Psoas muscle (tissue), 8 donors: ENCODE data around the gene RNF157. TPM values are rescaled to one million over a fixed set of nuclear protein-coding genes. Genes with fewer than 3 reads are reported as not detected.

Source experiments
- ATAC-seq, 4 donors: fragments of 200-7000 bp; cut with Tn5 transposase; one replicate each; pipeline ENCODE4 v1.9.1; 2020; ENCODE audit warnings: moderate library complexity in 3 of 4, mild to moderate bottlenecking in 2 of 4
- DNase-seq, 2 donors: peaks; one replicate each; pipeline ENCODE4 v3.0.0-alpha.2; 2020
- H3K27ac ChIP-seq: fragments of 200-600 bp; one replicate; pipeline ENCODE4 v1.8.0; 2022
- H3K27me3 ChIP-seq, 3 donors: fragments of 200-600 bp in 1 of 3; one replicate each; pipeline versions ENCODE4 v1.6.1 to v1.8.0; 2013 to 2022; ENCODE audit warnings: low read length in 2 of 3, mild to moderate bottlenecking in 2 of 3, moderate library complexity in 1 of 3; ENCODE audit not compliant: insufficient read depth in 3 of 3
- H3K36me3 ChIP-seq, 2 donors: fragments of 200-600 bp in 1 of 2; one replicate each; pipeline versions ENCODE4 v1.6.1 to v1.8.0; 2013 to 2022; ENCODE audit warnings: low read depth in 1 of 2, mild to moderate bottlenecking in 1 of 2, moderate library complexity in 1 of 2; ENCODE audit not compliant: insufficient read depth in 1 of 2
- H3K4me1 ChIP-seq: fragments of 200-600 bp; one replicate; pipeline ENCODE4 v1.8.0; 2022
- H3K4me3 ChIP-seq: fragments of 200-600 bp; one replicate; pipeline ENCODE4 v1.8.0; 2022; ENCODE audit warnings: mild to moderate bottlenecking
- H3K9me3 ChIP-seq: fragments of 200-600 bp; one replicate; pipeline ENCODE4 v1.8.0; 2022
- CTCF ChIP-seq: fragments of 200-600 bp; IDR thresholded peaks from one replicate; pipeline ENCODE4 v1.8.0; 2022; ENCODE audit warnings: antibody characterized with exemption
- WGBS, 3 donors: extraction: QIAGEN DNeasy Blood & Tissue Kit; methylation state at CpG; one replicate each; pipeline versions ENCODE4 v1.1.6 to v1.1.7; 2013; 5-methylcytosine and 5-hydroxymethylcytosine counted together
- intact Hi-C, 2 donors: fragments of 100-400 bp; cut with DNase I; formaldehyde crosslinking; loops; one replicate each; pipeline versions ENCODE4 v1.11.0 to v1.14.2; 2022
- polyA plus RNA-seq, 3 donors: library from polyadenylated mRNA; stranded (reverse); fragments of 200-250 nt; gene quantifications; one replicate each; pipeline ENCODE4 v1.2.3, GENCODE V29; 2013
- total RNA-seq, 4 donors: library from RNA; stranded (reverse); fragmentation: NEBNext Ultra II Directional in 2 of 4; extraction: Animal tissue kit (Norgen Biotek cat#: 25700) in 2 of 4; gene quantifications; one replicate each; pipeline versions ENCODE4 v1.2.1 to v1.2.4, GENCODE V29; 2021 to 2023
- donor health status: healthy with polysubstance abuse.
- donor health status: DM: no; HTN: no; CAD: no; lungs with moderate emphysema.
- donor health status: Bipolar disorder and iron deficiency.
- donor health status: healthy.
- donor health status: DM: yes; HTN: yes; CAD: no.
- donor health status: DM: no; HTN: no; CAD: no.
- donor health status: DM: no; HTN: no; CAD: no.
- donor health status: DM: yes; HTN: yes; CAD: no.

RNF157 gene
- total and polyA plus RNA-seq, 7 donors, result 14.9 to 90.1 (median 69.3) TPM

DNA sequence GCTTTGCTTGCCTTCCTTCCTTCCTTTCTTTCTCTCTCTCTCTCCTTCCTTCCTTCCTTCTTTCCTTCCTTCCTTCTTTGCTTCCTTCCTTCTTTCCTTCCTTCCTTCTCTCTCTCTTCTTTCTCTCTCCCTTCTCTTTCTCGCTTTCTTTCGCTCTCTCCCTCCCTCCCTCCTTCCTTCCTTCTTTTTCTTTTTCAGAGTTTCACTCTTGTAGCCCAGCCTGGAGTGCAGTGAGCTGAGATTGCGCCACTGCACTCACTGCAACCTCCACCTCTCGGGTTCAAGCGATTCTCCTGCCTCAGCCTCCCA lies 117.1 kb downstream of the RNF157 start:
- Histone ChIP-seq H3K36me3 (no peaks in the 10 kb centered on the region), H3K4me1 (no peaks in the 10 kb centered on the region), H3K9me3 (no peaks in the 10 kb centered on the region), H3K27ac (no peak overlapping the region), H3K4me3 (no peak overlapping the region), H3K27me3 (no peaks in the 10 kb centered on the region)
- intact Hi-C loops, result loop anchor here (2.0 to 5.0 kb wide), 2 partner anchors 58 to 174 kb away; no protein-coding TSS in a partner anchor
- 74 to 87% (median 85%) methylated on average over 5 of the region's 5 CpGs for whole genome bisulfite sequencing, 3 donors
- no peak for TF ChIP-seq CTCF
- DNase-seq (no peak), ATAC-seq (no peak)

DNA sequence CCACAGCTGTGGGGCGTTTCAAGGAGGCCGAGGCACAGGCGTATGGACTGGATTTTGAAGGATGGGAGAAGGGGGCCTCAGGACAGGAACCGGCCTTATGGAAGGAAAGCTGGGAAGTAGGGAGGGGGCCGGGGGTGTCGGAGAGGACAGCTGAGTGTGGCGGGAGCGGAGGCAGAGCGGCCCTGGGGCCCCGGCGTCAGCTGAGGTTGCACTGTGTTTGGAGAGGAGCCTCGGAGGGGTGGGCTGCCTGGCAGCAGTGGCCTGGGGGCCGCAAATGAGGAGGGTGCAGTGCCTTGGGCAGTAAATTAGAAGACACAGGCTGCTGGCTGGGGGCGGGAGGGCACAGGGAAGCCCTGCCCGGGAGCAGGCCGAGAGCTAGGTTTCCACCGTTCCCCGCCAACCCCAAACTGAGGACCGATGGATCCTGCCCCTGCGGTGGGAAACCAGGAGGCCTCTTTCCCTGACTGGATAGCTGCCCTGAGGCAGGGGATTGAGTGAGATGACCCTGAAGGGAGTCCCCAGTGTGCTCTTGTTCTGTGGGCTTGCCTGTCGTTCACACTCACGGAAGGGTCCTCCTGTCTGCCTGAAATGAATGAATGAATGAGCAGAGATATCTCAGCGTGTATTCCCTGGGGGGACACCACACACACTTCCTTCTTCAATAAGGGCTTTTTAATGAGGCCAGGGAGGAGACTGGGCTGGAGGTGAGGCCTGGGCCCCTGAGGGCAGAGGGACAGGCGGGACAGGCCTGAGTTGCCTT lies 117.7 kb downstream of the RNF157 start:
- no peaks in the 10 kb centered on the region for H3K9me3 ChIP-seq
- DNase-seq, result peak in 1 of 2 donors; percentile 47
- WGBS, 3 donors, result 86 to 89% (median 88%) methylated on average over 19 to 24 of the region's 24 CpGs
- ATAC-seq, result no peak
- H3K36me3 ChIP-seq, result no peaks in the 10 kb centered on the region
- TF ChIP-seq CTCF, result no peak
- no peaks in the 10 kb centered on the region for H3K27me3 ChIP-seq
- H3K27ac ChIP-seq, result no peak overlapping the region
- H3K4me1 ChIP-seq, result no peaks in the 10 kb centered on the region
- intact Hi-C loops, result loop anchor here (2.0 to 5.0 kb wide), 2 partner anchors 58 to 175 kb away; no protein-coding TSS in a partner anchor
- H3K4me3 ChIP-seq, result no peak overlapping the region

DNA sequence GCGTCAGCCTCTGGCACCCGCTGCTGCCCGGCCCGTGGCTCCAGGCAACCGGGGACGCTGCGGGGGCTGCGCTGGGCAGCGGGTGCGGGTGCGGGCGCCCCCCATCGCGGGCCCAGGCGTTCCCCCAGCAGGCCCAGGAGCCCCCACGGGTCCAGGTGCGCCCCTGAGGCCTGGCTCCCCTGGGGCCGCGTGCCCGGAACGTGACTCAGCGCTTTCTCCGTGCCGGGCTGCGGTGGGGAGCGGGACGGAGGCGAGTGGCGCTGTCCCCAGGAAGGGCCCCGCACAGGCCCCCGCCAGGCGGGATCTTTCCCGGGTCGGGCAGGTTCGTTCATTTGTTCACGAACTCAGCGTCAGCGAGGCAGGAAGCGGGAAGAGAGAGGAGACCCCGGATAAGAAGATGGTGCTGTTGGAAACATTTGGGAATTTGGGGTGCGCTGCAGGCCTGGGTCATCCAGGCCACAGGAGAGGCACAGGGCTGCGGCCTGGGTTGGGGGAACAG lies 118.3 kb downstream of the RNF157 start:
- no peak for TF ChIP-seq CTCF
- intact Hi-C loops, result loop anchor here (1.0 to 5.0 kb wide), 5 partner anchors 59 to 178 kb away; no protein-coding TSS in a partner anchor
- Histone ChIP-seq H3K27ac (peak overlapping the region; percentile 46), H3K9me3 (no peaks in the 10 kb centered on the region), H3K4me3 (peak overlapping the region; percentile 64), H3K36me3 (no peaks in the 10 kb centered on the region), H3K4me1 (no peaks in the 10 kb centered on the region), H3K27me3 (no peaks in the 10 kb centered on the region)
- WGBS, 3 donors, result 39 to 55% (median 43%) methylated on average over 27 to 42 of the region's 42 CpGs
- DNase-seq (peak in 1 of 2 donors; percentile 57), ATAC-seq (peak; percentile 44 to 64 (median 46))

- H3K36me3 ChIP-seq, result no peaks in the 10 kb centered on the region
- no peak for ATAC-seq
- WGBS, 3 donors, result 92 to 97% (median 95%) methylated on average over 5 of the region's 5 CpGs
- TF ChIP-seq CTCF, result no peak
- no peaks in the 10 kb centered on the region for H3K9me3 ChIP-seq
- no peaks in the 10 kb centered on the region for H3K4me1 ChIP-seq
- no peak overlapping the region for H3K27ac ChIP-seq
- intact Hi-C loops, result loop anchor here (1.0 to 5.0 kb wide), 4 partner anchors 158 to 180 kb away; no protein-coding TSS in a partner anchor
- H3K4me3 ChIP-seq, result no peak overlapping the region
- no peak for DNase-seq
- H3K27me3 ChIP-seq, result no peaks in the 10 kb centered on the region
Observed at GRCh38 chr17:76120658-76121008, 119.7 kb downstream of the RNF157 start.
